ENCODE results near the gene SLX4IP. TPM values are rescaled to one million over a fixed set of nuclear protein-coding genes. Genes with fewer than 3 reads are reported as not detected.

Gene SLX4IP
- total and polyA plus RNA-seq, 2 of the 13 experiments (the other 11 are each of a cell fraction or from before 2014, with no cell fraction given) = 3.6 to 7.3 TPM

DNA sequence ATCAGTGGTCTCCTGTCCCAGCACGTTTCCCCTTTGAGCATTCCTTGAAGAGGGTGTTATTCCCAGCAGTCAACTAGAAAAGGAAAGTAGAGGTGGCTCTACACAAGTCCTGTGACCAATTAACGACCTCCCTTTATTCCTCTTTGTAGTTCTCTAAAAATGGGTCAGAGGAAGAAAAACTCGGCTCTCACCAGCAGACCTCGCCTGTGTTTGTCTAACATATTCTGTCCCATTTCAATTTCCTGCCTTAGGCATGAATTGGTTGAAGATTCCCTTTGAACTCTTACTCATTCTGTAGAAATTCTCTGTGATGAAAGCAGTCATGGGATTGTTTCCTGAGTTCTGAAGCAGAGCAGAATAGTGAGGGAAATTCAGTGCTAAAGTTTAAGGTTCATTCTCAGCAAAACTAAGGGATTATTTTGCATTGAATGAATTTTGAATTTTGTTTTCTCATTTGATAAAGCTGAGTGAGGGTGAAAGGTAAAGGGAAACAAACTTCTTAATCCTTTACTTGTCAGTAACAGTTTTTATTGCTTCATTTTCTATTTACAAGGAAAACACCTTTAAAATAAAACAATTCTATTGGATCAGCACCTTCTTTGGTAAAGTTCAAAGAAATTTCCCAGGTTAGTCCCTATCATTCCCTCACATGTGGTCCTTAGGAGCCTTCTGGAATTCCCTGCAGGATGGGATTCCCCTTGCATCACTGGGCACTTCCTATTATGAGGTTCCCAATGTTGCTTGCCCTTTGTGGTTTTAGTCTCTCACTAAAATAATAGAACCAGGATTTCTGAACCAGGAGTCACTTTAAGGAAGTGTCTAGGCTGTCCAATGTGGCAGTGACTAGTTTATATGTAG, 105.8 kb downstream of the SLX4IP start (continued):
- 0 out of 2 replicates have a peak, but pooled peaks have one; percentile 60 for TF ChIP-seq ZSCAN29 (CRISPR knock-in tag; conservative IDR thresholded peaks at IDR 0.05)
- peak; percentile 68; the same call in 1 of the 2 replicates for TF ChIP-seq MIER3 (CRISPR knock-in tag; IDR thresholded peaks at IDR 0.05; ENCODE audit: borderline replicate concordance)
- TF ChIP-seq, protein P1, sequence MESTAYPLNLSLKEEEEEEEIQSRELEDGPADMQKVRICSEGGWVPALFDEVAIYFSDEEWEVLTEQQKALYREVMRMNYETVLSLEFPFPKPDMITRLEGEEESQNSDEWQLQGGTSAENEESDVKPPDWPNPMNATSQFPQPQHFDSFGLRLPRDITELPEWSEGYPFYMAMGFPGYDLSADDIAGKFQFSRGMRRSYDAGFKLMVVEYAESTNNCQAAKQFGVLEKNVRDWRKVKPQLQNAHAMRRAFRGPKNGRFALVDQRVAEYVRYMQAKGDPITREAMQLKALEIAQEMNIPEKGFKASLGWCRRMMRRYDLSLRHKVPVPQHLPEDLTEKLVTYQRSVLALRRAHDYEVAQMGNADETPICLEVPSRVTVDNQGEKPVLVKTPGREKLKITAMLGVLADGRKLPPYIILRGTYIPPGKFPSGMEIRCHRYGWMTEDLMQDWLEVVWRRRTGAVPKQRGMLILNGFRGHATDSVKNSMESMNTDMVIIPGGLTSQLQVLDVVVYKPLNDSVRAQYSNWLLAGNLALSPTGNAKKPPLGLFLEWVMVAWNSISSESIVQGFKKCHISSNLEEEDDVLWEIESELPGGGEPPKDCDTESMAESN (CRISPR knock-in tag; conservative IDR thresholded peaks at IDR 0.05) = 0 out of 2 replicates have a peak, but pooled peaks have one; percentile 32
- peak; percentile 69 for TF ChIP-seq DMAP1 (CRISPR knock-in tag; IDR thresholded peaks at IDR 0.05)
- TF ChIP-seq ZSCAN9 (CRISPR knock-in tag; IDR thresholded peaks at IDR 0.05; ENCODE audit: borderline replicate concordance) = peak; percentile 75; the same call in 1 of the 2 replicates
- peak; percentile 60 for TF ChIP-seq POLR2G (IDR thresholded peaks at IDR 0.05; ENCODE audit: low read depth, low read length)
- 0 out of 2 replicates have a peak, but pooled peaks have one; percentile 41 for TF ChIP-seq ZNF143 (CRISPR knock-in tag; IDR thresholded peaks at IDR 0.05)
- no peak for TF ChIP-seq ZFP36 (IDR thresholded peaks at IDR 0.05; ENCODE audit: borderline replicate concordance, low read depth, low read length, partially characterized antibody)
- TF ChIP-seq HCFC1 (IDR thresholded peaks at IDR 0.05; ENCODE audit: low read depth, low read length) = no peak
- no peak for TF ChIP-seq ZSCAN31 (CRISPR knock-in tag; IDR thresholded peaks at IDR 0.05; ENCODE audit: low read depth)
- no peak for TF ChIP-seq EEA1 (CRISPR knock-in tag; IDR thresholded peaks at IDR 0.05; ENCODE audit: borderline replicate concordance)
- peak; percentile 84 for TF ChIP-seq ERF (CRISPR knock-in tag; IDR thresholded peaks at IDR 0.05)
- TF ChIP-seq ZSCAN20 (CRISPR knock-in tag; IDR thresholded peaks at IDR 0.05; ENCODE audit: borderline replicate concordance) = peak; percentile 28; the same call in 1 of the 2 replicates
- TF ChIP-seq RXRA (CRISPR knock-in tag; IDR thresholded peaks at IDR 0.05) = peak; percentile 56; the same call in 1 of the 2 replicates
- peak; percentile 84 for TF ChIP-seq ZNF430 (CRISPR knock-in tag; IDR thresholded peaks at IDR 0.05)
- TF ChIP-seq, protein P2, sequence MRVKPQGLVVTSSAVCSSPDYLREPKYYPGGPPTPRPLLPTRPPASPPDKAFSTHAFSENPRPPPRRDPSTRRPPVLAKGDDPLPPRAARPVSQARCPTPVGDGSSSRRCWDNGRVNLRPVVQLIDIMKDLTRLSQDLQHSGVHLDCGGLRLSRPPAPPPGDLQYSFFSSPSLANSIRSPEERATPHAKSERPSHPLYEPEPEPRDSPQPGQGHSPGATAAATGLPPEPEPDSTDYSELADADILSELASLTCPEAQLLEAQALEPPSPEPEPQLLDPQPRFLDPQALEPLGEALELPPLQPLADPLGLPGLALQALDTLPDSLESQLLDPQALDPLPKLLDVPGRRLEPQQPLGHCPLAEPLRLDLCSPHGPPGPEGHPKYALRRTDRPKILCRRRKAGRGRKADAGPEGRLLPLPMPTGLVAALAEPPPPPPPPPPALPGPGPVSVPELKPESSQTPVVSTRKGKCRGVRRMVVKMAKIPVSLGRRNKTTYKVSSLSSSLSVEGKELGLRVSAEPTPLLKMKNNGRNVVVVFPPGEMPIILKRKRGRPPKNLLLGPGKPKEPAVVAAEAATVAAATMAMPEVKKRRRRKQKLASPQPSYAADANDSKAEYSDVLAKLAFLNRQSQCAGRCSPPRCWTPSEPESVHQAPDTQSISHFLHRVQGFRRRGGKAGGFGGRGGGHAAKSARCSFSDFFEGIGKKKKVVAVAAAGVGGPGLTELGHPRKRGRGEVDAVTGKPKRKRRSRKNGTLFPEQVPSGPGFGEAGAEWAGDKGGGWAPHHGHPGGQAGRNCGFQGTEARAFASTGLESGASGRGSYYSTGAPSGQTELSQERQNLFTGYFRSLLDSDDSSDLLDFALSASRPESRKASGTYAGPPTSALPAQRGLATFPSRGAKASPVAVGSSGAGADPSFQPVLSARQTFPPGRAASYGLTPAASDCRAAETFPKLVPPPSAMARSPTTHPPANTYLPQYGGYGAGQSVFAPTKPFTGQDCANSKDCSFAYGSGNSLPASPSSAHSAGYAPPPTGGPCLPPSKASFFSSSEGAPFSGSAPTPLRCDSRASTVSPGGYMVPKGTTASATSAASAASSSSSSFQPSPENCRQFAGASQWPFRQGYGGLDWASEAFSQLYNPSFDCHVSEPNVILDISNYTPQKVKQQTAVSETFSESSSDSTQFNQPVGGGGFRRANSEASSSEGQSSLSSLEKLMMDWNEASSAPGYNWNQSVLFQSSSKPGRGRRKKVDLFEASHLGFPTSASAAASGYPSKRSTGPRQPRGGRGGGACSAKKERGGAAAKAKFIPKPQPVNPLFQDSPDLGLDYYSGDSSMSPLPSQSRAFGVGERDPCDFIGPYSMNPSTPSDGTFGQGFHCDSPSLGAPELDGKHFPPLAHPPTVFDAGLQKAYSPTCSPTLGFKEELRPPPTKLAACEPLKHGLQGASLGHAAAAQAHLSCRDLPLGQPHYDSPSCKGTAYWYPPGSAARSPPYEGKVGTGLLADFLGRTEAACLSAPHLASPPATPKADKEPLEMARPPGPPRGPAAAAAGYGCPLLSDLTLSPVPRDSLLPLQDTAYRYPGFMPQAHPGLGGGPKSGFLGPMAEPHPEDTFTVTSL (CRISPR knock-in tag; IDR thresholded peaks at IDR 0.05; ENCODE audit: borderline replicate concordance) = peak; percentile 99
- peak; percentile 54; the same call in 1 of the 2 replicates for TF ChIP-seq EHMT2 (IDR thresholded peaks at IDR 0.05; ENCODE audit: borderline replicate concordance, low read depth, low read length)
- peak; percentile 84 for TF ChIP-seq SMARCC2 (IDR thresholded peaks at IDR 0.05)
- TF ChIP-seq FOXM1 (CRISPR knock-in tag; IDR thresholded peaks at IDR 0.05) = no peak
- no peak for TF ChIP-seq ZNF160 (CRISPR knock-in tag; IDR thresholded peaks at IDR 0.05)
- TF ChIP-seq, protein P3, sequence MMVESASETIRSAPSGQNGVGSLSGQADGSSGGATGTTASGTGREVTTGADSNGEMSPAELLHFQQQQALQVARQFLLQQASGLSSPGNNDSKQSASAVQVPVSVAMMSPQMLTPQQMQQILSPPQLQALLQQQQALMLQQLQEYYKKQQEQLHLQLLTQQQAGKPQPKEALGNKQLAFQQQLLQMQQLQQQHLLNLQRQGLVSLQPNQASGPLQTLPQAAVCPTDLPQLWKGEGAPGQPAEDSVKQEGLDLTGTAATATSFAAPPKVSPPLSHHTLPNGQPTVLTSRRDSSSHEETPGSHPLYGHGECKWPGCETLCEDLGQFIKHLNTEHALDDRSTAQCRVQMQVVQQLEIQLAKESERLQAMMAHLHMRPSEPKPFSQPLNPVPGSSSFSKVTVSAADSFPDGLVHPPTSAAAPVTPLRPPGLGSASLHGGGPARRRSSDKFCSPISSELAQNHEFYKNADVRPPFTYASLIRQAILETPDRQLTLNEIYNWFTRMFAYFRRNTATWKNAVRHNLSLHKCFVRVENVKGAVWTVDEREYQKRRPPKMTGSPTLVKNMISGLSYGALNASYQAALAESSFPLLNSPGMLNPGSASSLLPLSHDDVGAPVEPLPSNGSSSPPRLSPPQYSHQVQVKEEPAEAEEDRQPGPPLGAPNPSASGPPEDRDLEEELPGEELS (CRISPR knock-in tag; IDR thresholded peaks at IDR 0.05) = peak; percentile 87
